ENCODE measurements around the gene CYREN.
A peak's percentile ranks its signal among the peaks of the same experiment; 100 is the strongest.
"Not testable (repeated sequence)": the region's sequence is repeated elsewhere in the genome, so short reads cannot be mapped to it uniquely, and the experiment has no call there.

Gene CYREN

GRCh38 chr7:135177028-135177696 lies 6.7 kb upstream of the CYREN start:
- DNase-seq = peak in 1 of 2 experiments; percentile 5

- peak in 1 of 2 experiments; percentile 6 for DNase-seq
Measured at GRCh38 chr7:135175931-135176330, 5.4 kb upstream of the CYREN start.

- peak; percentile 7 to 15 for DNase-seq
Measured at GRCh38 chr7:135174941-135175340, 4.4 kb upstream of the CYREN start.

GRCh38 chr7:135173916-135174315 lies 3.4 kb upstream of the CYREN start:
- peak in 1 of 2 experiments; percentile 9 for DNase-seq

- peak; percentile 46 to 54 for DNase-seq
Measured at GRCh38 chr7:135171581-135172291, 1.2 kb upstream of the CYREN start.

- not testable (repeated sequence) for DNase-seq
Measured at GRCh38 chr7:135170998-135171481, 533 bp upstream of the CYREN start.

- no peak for DNase-seq
Measured at GRCh38 chr7:135169964-135170273, 588 bp downstream of the CYREN start.

GRCh38 chr7:135169141-135169963 lies 1.2 kb downstream of the CYREN start:
- DNase-seq = peak; percentile 69 to 79

GRCh38 chr7:135168489-135169140 lies 1.9 kb downstream of the CYREN start:
- peak; percentile 28 to 36 for DNase-seq

- no peak for DNase-seq
Measured at GRCh38 chr7:135168001-135168400, 2.5 kb downstream of the CYREN start.

GRCh38 chr7:135167365-135167917 lies 3.1 kb downstream of the CYREN start:
- DNase-seq = no peak

GRCh38 chr7:135166338-135166990 lies 4.0 kb downstream of the CYREN start:
- peak in 1 of 2 experiments; percentile 19 for DNase-seq

- peak in 1 of 2 experiments; percentile 12 for DNase-seq
Measured at GRCh38 chr7:135165862-135166261, 4.6 kb downstream of the CYREN start.

- peak in 1 of 2 experiments; percentile 15 for DNase-seq
Measured at GRCh38 chr7:135164357-135165061, 6.0 kb downstream of the CYREN start.

- DNase-seq = no peak
Measured at GRCh38 chr7:135162382-135163001, 8.0 kb downstream of the CYREN start.

GRCh38 chr7:135161669-135162068 lies 8.8 kb downstream of the CYREN start:
- no peak for DNase-seq

GRCh38 chr7:135160858-135161653 lies 9.5 kb downstream of the CYREN start:
- DNase-seq = no peak

GRCh38 chr7:135160098-135160857 lies 10.2 kb downstream of the CYREN start:
- DNase-seq = no peak

Data from activated T-cell treated with anti-CD3 and anti-CD28 coated beads, Interleukin-2, amount 50 U/mL, for 48 hours (primary cell).